Measurements from ENCODE around the gene MYO1H. TPM values are rescaled to one million over a fixed set of nuclear protein-coding genes. Genes with fewer than 3 reads are reported as not detected.

Gene MYO1H
- total RNA-seq, 1 experiment from 2014 or later: not detected

DNA sequence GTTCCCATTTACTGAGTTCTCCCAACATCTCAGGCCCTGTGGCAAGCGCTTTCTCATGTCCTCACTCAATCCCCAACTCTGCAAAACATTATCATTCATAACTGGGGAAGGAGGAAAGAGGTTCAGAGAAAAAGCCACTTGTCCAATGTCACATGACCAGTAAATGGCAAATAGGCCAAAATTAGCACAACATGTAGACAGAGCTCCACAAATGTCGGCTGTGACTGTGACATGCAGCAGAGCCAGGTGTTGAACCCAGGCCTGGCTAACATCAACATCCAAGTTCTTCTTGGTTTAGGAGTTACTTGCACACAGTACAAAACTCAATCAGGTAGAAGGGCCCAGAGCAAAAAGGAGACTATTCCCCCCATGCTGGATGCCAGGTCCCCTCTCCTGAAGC, 118.6 kb downstream of the MYO1H start:
- ChIA-PET CTCF (interaction anchor here (1.6 to 2.5 kb wide), 2 partner anchors 31 to 33 kb away, joined by 3 to 10 read pairs; no protein-coding TSS in a partner anchor), POLR2A (no interaction called here)
- no peak for DNase-seq (ENCODE audit: unreplicated experiment)
- Mint-ChIP-seq H3K27ac (ENCODE audit: low read depth, unreplicated experiment) (no peak overlapping the region), H3K27me3 (ENCODE audit: insufficient read depth, unreplicated experiment) (no peaks in the 10 kb centered on the region), H3K9me3 (ENCODE audit: unreplicated experiment) (no peaks in the 10 kb centered on the region), H3K4me3 (ENCODE audit: unreplicated experiment) (no peak overlapping the region), H3K4me1 (ENCODE audit: insufficient read depth, unreplicated experiment) (peaks cover 43% of the 10 kb centered on the region), H3K36me3 (ENCODE audit: insufficient read depth, unreplicated experiment) (peaks cover 67% of the 10 kb centered on the region)
- intact Hi-C loops (cut with micrococcal nuclease): no loop called here
- TF ChIP-seq, protein P1, sequence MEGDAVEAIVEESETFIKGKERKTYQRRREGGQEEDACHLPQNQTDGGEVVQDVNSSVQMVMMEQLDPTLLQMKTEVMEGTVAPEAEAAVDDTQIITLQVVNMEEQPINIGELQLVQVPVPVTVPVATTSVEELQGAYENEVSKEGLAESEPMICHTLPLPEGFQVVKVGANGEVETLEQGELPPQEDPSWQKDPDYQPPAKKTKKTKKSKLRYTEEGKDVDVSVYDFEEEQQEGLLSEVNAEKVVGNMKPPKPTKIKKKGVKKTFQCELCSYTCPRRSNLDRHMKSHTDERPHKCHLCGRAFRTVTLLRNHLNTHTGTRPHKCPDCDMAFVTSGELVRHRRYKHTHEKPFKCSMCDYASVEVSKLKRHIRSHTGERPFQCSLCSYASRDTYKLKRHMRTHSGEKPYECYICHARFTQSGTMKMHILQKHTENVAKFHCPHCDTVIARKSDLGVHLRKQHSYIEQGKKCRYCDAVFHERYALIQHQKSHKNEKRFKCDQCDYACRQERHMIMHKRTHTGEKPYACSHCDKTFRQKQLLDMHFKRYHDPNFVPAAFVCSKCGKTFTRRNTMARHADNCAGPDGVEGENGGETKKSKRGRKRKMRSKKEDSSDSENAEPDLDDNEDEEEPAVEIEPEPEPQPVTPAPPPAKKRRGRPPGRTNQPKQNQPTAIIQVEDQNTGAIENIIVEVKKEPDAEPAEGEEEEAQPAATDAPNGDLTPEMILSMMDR (IDR thresholded peaks at IDR 0.05; ENCODE audit: unreplicated experiment): no peak
- no TSS peak for BruUV-seq (replicated peaks)

DNA sequence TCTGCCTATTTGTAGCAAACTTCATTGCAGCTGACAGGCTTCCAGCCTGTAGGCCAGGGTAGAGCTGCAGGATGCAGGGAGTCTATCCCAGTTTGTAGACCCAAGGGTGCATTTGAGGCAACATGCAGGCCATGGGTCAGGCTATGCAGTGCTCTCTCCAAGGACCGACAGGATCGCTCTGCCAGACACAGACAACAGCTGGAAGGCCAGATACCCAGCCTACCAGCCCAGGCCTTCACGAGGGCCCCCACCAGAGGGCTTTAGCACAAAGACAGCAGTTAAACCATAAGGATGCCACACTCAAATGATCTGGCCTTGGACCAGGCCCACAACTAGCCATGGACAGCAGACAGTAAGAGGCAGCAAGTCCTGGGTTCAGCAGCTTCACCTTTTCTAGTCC, 119.1 kb downstream of the MYO1H start:
- intact Hi-C loops (cut with micrococcal nuclease): no loop called here
- H3K4me1 Mint-ChIP-seq (ENCODE audit: insufficient read depth, unreplicated experiment): peaks cover 37% of the 10 kb centered on the region
- CTCF ChIA-PET: interaction anchor here (0.8 to 2.5 kb wide), 3 partner anchors 10 to 34 kb away, joined by 3 to 10 read pairs (median 3); partner anchors contain the start of gene KCTD10
- H3K27ac Mint-ChIP-seq (ENCODE audit: low read depth, unreplicated experiment): no peak overlapping the region
- BruUV-seq (replicated peaks): no TSS peak
- no peak for DNase-seq (ENCODE audit: unreplicated experiment)
- H3K36me3 Mint-ChIP-seq (ENCODE audit: insufficient read depth, unreplicated experiment): peaks cover 67% of the 10 kb centered on the region
- no peaks in the 10 kb centered on the region for H3K27me3 Mint-ChIP-seq (ENCODE audit: insufficient read depth, unreplicated experiment)
- TF ChIP-seq, protein P1 (IDR thresholded peaks at IDR 0.05; ENCODE audit: unreplicated experiment): no peak
- no peaks in the 10 kb centered on the region for H3K9me3 Mint-ChIP-seq (ENCODE audit: unreplicated experiment)
- POLR2A ChIA-PET: no interaction called here
- no peak overlapping the region for H3K4me3 Mint-ChIP-seq (ENCODE audit: unreplicated experiment)

DNA sequence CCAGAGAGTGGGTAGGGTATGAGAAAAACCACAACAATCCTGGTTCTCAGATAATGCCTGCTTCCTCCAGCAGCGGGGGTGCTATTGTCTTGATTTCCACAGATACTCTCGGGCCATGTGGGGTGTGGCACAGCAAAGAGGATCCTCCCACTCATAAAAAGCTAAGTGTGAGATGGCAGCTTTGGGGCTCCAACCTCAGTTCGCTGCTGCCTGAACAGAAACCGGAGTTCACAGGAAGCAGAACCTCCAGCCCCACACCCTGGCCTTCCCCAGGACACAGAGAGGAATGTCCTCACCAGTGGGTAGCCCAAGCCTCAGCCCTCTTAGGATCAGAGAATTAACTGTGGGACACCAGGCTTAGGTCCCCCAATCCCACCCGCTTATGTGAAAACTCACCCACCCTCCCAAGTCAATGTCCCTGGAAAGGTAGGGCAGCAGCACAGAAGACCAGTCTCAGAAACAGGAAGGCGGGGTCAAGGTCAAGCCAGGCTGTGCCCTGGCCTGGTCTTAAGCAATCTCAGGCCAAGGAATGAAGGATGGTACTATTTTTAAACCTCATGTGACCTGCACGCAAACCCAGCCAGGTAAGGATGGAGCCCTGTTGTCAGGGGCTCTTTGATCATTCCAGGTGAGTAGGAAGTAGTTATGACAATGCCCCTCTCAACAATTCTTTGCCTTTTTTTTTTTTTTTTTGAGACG, 120.4 kb downstream of the MYO1H start:
- no peaks in the 10 kb centered on the region for H3K27me3 Mint-ChIP-seq (ENCODE audit: insufficient read depth, unreplicated experiment)
- no TSS peak for BruUV-seq (replicated peaks)
- no peak for DNase-seq (ENCODE audit: unreplicated experiment)
- H3K36me3 Mint-ChIP-seq (ENCODE audit: insufficient read depth, unreplicated experiment): peaks cover 64% of the 10 kb centered on the region
- intact Hi-C loops (cut with micrococcal nuclease): no loop called here
- CTCF ChIA-PET: interaction anchor here (0.5 to 1.5 kb wide), 2 partner anchors 8 to 35 kb away, joined by 3 read pairs; no protein-coding TSS in a partner anchor
- POLR2A ChIA-PET: interaction anchor here (0.7 kb wide), 1 partner anchor 106 kb away, joined by 3 read pairs; the partner anchor contains the start of gene MVK
- no peak overlapping the region for H3K4me3 Mint-ChIP-seq (ENCODE audit: unreplicated experiment)
- peak overlapping the region; percentile 39 for H3K27ac Mint-ChIP-seq (ENCODE audit: low read depth, unreplicated experiment)
- H3K4me1 Mint-ChIP-seq (ENCODE audit: insufficient read depth, unreplicated experiment): peaks cover 24% of the 10 kb centered on the region
- H3K9me3 Mint-ChIP-seq (ENCODE audit: unreplicated experiment): no peaks in the 10 kb centered on the region
- TF ChIP-seq, protein P1 (IDR thresholded peaks at IDR 0.05; ENCODE audit: unreplicated experiment): no peak

DNA sequence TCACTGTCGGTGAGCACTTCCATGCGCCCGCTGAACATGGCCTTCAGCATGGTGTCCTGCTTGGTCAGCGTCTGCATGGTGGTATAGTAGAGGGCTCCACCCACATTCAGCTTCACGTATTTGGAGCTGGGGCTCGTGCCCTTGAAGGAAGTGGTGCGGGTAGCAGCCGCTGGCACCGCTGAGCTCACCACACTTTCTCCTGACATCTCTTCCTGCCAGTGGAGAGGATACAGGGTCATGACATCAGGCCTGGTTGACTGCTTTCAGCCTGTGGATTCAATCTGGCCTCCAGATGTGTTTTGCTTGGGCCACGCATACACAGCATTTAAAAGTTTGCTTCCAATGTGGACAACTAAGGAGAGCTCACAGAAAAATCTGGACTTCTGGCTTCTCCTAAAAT, 121.8 kb downstream of the MYO1H start:
- CTCF ChIA-PET: interaction anchor here (0.5 to 2.0 kb wide), 5 partner anchors 26 to 351 kb away, joined by 3 to 11 read pairs (median 3); no protein-coding TSS in a partner anchor
- Mint-ChIP-seq H3K36me3 (ENCODE audit: insufficient read depth, unreplicated experiment) (peaks cover 61% of the 10 kb centered on the region), H3K4me3 (ENCODE audit: unreplicated experiment) (no peak overlapping the region), H3K27ac (ENCODE audit: low read depth, unreplicated experiment) (peak overlapping the region; percentile 16), H3K9me3 (ENCODE audit: unreplicated experiment) (no peaks in the 10 kb centered on the region), H3K4me1 (ENCODE audit: insufficient read depth, unreplicated experiment) (peaks cover 14% of the 10 kb centered on the region), H3K27me3 (ENCODE audit: insufficient read depth, unreplicated experiment) (no peaks in the 10 kb centered on the region)
- TF ChIP-seq, protein P1 (IDR thresholded peaks at IDR 0.05; ENCODE audit: unreplicated experiment): no peak
- intact Hi-C loops (cut with micrococcal nuclease): no loop called here
- POLR2A ChIA-PET: no interaction called here
- no peak for DNase-seq (ENCODE audit: unreplicated experiment)
- no TSS peak for BruUV-seq (replicated peaks)

Data from MCF 10A (cell line).